SH-SY5Y (cell line): ENCODE measurements around the gene MOG.

Source experiments
- GATA2 ChIP-seq: IDR thresholded peaks from 2 replicates; pipeline ENCODE4 v1.6.1; 2011; ENCODE audit warnings: mild to moderate bottlenecking, low read depth, low read length
- GATA3 ChIP-seq: IDR thresholded peaks from 2 replicates; pipeline ENCODE4 v1.6.1; 2011; ENCODE audit warnings: low read depth, mild to moderate bottlenecking, low read length, moderate library complexity

Gene MOG

GRCh38 chr6:29655658-29656057 is 1.2 kb upstream of the MOG start:
- no peak for TF ChIP-seq GATA2
- no peak for TF ChIP-seq GATA3

- no peak for TF ChIP-seq GATA2
- no peak for TF ChIP-seq GATA3
Observed at GRCh38 chr6:29656157-29656556, 735 bp upstream of the MOG start.

GRCh38 chr6:29661071-29661470 is 4.2 kb downstream of the MOG start:
- TF ChIP-seq GATA3: no peak
- TF ChIP-seq GATA2: no peak

GRCh38 chr6:29663300-29664042 is 6.6 kb downstream of the MOG start:
- TF ChIP-seq GATA3: no peak
- TF ChIP-seq GATA2: no peak

- no peak for TF ChIP-seq GATA3
- TF ChIP-seq GATA2: no peak
Observed at GRCh38 chr6:29665942-29666825, 9.3 kb downstream of the MOG start.

- TF ChIP-seq GATA2 (no peak), GATA3 (no peak)
Observed at GRCh38 chr6:29666826-29667130, 9.9 kb downstream of the MOG start.

- no peak for TF ChIP-seq GATA3
- TF ChIP-seq GATA2: no peak
Observed at GRCh38 chr6:29667158-29667557, 10.3 kb downstream of the MOG start.

- no peak for TF ChIP-seq GATA3
- TF ChIP-seq GATA2: no peak
Observed at GRCh38 chr6:29671026-29671425, 14.1 kb downstream of the MOG start.

GRCh38 chr6:29673161-29673560 is 16.3 kb downstream of the MOG start:
- TF ChIP-seq GATA2 (no peak), GATA3 (no peak)

- TF ChIP-seq GATA2: no peak
- TF ChIP-seq GATA3: no peak
Observed at GRCh38 chr6:29674008-29674407, 17.1 kb downstream of the MOG start.

GRCh38 chr6:29675561-29675960 is 18.7 kb downstream of the MOG start:
- no peak for TF ChIP-seq GATA2
- TF ChIP-seq GATA3: no peak

GRCh38 chr6:29676981-29677601 is 20.2 kb downstream of the MOG start:
- TF ChIP-seq GATA3: no peak

GRCh38 chr6:29678114-29678513 is 21.2 kb downstream of the MOG start:
- no peak for TF ChIP-seq GATA2
- TF ChIP-seq GATA3: no peak

GRCh38 chr6:29679962-29680361 is 23.1 kb downstream of the MOG start:
- no peak for TF ChIP-seq GATA3
- no peak for TF ChIP-seq GATA2

- TF ChIP-seq GATA2 (no peak), GATA3 (no peak)
Observed at GRCh38 chr6:29680416-29680815, 23.5 kb downstream of the MOG start.
